ENCODE measurements around the gene SLC14A1.

DNA sequence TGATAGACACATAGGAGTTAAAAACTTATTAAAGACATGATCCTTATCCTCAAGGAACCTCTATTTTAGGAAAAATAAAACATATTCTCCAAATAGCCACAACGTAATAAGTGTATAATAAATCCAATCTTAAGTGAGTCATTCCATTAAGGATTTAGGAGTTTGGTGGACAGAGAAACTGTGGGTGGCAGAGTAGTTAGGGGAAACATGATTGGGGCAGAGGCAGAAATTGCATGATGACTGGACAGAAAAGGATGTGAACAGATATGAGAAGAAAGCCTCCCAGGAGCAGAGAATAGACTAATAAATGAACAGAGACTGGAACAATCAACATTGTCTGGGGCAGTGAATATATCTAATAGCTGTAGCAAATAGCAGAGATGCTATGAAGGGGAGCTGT is 53.4 kb downstream of the SLC14A1 start:
- TF ChIP-seq ZC3H4 (CRISPR knock-in tag; IDR thresholded peaks at IDR 0.05; ENCODE audit: borderline replicate concordance) (no peak), GABPA (IDR thresholded peaks at IDR 0.05; ENCODE audit: low read depth, low read length) (no peak), GABPA (CRISPR knock-in tag; IDR thresholded peaks at IDR 0.05; ENCODE audit: low read depth) (no peak), SP1 (IDR thresholded peaks at IDR 0.05) (no peak), SP1 (CRISPR knock-in tag; IDR thresholded peaks at IDR 0.05) (no peak), MLX (CRISPR knock-in tag; IDR thresholded peaks at IDR 0.05) (no peak), EZH2 (conservative IDR thresholded peaks at IDR 0.05; ENCODE audit: low read depth, low read length) (no peak), POLR2A (IDR thresholded peaks at IDR 0.05; ENCODE audit: insufficient read depth in 1 of 2, low read depth in 2 of 2, low read length in 2 of 2) (no peak), ZNF558 (CRISPR knock-in tag; IDR thresholded peaks at IDR 0.05; ENCODE audit: borderline replicate concordance) (no peak), ZNF546 (CRISPR knock-in tag; conservative IDR thresholded peaks at IDR 0.05) (no peak), NR2C2 (CRISPR knock-in tag; IDR thresholded peaks at IDR 0.05; ENCODE audit: borderline replicate concordance) (no peak), AGO1 (IDR thresholded peaks at IDR 0.05; ENCODE audit: low read depth, low read length, poor library complexity, severe bottlenecking) (no peak)
- TF ChIP-seq, protein P1, sequence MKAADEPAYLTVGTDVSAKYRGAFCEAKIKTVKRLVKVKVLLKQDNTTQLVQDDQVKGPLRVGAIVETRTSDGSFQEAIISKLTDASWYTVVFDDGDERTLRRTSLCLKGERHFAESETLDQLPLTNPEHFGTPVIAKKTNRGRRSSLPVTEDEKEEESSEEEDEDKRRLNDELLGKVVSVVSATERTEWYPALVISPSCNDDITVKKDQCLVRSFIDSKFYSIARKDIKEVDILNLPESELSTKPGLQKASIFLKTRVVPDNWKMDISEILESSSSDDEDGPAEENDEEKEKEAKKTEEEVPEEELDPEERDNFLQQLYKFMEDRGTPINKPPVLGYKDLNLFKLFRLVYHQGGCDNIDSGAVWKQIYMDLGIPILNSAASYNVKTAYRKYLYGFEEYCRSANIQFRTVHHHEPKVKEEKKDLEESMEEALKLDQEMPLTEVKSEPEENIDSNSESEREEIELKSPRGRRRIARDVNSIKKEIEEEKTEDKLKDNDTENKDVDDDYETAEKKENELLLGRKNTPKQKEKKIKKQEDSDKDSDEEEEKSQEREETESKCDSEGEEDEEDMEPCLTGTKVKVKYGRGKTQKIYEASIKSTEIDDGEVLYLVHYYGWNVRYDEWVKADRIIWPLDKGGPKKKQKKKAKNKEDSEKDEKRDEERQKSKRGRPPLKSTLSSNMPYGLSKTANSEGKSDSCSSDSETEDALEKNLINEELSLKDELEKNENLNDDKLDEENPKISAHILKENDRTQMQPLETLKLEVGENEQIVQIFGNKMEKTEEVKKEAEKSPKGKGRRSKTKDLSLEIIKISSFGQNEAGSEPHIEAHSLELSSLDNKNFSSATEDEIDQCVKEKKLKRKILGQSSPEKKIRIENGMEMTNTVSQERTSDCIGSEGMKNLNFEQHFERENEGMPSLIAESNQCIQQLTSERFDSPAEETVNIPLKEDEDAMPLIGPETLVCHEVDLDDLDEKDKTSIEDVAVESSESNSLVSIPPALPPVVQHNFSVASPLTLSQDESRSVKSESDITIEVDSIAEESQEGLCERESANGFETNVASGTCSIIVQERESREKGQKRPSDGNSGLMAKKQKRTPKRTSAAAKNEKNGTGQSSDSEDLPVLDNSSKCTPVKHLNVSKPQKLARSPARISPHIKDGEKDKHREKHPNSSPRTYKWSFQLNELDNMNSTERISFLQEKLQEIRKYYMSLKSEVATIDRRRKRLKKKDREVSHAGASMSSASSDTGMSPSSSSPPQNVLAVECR (CRISPR knock-in tag; IDR thresholded peaks at IDR 0.05; ENCODE audit: borderline replicate concordance) = no peak
- TF ChIP-seq, protein P2, sequence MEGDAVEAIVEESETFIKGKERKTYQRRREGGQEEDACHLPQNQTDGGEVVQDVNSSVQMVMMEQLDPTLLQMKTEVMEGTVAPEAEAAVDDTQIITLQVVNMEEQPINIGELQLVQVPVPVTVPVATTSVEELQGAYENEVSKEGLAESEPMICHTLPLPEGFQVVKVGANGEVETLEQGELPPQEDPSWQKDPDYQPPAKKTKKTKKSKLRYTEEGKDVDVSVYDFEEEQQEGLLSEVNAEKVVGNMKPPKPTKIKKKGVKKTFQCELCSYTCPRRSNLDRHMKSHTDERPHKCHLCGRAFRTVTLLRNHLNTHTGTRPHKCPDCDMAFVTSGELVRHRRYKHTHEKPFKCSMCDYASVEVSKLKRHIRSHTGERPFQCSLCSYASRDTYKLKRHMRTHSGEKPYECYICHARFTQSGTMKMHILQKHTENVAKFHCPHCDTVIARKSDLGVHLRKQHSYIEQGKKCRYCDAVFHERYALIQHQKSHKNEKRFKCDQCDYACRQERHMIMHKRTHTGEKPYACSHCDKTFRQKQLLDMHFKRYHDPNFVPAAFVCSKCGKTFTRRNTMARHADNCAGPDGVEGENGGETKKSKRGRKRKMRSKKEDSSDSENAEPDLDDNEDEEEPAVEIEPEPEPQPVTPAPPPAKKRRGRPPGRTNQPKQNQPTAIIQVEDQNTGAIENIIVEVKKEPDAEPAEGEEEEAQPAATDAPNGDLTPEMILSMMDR (CRISPR knock-in tag; IDR thresholded peaks at IDR 0.05) = no peak
- TF ChIP-seq, protein P3, sequence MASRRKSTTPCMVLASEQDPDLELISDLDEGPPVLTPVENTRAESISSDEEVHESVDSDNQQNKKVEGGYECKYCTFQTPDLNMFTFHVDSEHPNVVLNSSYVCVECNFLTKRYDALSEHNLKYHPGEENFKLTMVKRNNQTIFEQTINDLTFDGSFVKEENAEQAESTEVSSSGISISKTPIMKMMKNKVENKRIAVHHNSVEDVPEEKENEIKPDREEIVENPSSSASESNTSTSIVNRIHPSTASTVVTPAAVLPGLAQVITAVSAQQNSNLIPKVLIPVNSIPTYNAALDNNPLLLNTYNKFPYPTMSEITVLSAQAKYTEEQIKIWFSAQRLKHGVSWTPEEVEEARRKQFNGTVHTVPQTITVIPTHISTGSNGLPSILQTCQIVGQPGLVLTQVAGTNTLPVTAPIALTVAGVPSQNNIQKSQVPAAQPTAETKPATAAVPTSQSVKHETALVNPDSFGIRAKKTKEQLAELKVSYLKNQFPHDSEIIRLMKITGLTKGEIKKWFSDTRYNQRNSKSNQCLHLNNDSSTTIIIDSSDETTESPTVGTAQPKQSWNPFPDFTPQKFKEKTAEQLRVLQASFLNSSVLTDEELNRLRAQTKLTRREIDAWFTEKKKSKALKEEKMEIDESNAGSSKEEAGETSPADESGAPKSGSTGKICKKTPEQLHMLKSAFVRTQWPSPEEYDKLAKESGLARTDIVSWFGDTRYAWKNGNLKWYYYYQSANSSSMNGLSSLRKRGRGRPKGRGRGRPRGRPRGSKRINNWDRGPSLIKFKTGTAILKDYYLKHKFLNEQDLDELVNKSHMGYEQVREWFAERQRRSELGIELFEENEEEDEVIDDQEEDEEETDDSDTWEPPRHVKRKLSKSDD (CRISPR knock-in tag; IDR thresholded peaks at IDR 0.05; ENCODE audit: low read depth) = no peak
- TF ChIP-seq, protein P4, sequence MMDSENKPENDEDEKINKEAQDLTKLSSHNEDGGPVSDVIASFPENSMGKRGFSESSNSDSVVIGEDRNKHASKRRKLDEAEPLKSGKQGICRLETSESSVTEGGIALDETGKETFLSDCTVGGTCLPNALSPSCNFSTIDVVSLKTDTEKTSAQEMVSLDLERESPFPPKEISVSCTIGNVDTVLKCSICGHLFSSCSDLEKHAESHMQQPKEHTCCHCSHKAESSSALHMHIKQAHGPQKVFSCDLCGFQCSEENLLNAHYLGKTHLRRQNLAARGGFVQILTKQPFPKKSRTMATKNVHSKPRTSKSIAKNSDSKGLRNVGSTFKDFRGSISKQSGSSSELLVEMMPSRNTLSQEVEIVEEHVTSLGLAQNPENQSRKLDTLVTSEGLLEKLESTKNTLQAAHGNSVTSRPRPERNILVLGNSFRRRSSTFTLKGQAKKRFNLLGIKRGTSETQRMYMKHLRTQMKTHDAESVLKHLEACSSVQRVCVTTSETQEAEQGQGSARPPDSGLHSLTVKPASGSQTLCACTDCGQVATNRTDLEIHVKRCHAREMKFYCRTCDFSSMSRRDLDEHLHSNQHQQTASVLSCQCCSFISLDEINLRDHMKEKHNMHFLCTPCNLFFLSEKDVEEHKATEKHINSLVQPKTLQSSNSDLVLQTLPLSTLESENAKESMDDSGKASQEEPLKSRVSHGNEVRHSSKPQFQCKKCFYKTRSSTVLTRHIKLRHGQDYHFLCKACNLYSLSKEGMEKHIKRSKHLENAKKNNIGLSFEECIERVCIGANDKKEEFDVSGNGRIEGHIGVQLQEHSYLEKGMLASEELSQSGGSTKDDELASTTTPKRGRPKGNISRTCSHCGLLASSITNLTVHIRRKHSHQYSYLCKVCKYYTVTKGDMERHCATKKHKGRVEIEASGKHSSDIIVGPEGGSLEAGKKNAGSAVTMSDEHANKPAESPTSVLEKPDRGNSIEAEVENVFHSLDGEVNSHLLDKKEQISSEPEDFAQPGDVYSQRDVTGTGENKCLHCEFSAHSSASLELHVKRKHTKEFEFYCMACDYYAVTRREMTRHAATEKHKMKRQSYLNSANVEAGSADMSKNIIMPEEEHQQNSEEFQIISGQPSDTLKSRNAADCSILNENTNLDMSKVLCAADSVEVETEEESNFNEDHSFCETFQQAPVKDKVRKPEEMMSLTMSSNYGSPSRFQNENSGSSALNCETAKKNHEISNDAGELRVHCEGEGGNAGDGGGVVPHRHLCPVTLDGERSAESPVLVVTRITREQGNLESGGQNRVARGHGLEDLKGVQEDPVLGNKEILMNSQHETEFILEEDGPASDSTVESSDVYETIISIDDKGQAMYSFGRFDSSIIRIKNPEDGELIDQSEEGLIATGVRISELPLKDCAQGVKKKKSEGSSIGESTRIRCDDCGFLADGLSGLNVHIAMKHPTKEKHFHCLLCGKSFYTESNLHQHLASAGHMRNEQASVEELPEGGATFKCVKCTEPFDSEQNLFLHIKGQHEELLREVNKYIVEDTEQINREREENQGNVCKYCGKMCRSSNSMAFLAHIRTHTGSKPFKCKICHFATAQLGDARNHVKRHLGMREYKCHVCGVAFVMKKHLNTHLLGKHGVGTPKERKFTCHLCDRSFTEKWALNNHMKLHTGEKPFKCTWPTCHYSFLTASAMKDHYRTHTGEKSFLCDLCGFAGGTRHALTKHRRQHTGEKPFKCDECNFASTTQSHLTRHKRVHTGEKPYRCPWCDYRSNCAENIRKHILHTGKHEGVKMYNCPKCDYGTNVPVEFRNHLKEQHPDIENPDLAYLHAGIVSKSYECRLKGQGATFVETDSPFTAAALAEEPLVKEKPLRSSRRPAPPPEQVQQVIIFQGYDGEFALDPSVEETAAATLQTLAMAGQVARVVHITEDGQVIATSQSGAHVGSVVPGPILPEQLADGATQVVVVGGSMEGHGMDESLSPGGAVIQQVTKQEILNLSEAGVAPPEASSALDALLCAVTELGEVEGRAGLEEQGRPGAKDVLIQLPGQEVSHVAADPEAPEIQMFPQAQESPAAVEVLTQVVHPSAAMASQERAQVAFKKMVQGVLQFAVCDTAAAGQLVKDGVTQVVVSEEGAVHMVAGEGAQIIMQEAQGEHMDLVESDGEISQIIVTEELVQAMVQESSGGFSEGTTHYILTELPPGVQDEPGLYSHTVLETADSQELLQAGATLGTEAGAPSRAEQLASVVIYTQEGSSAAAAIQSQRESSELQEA (CRISPR knock-in tag; IDR thresholded peaks at IDR 0.05; ENCODE audit: not compliant biosample characterization) = no peak

All from HepG2 (cell line).